ENCODE results near the gene RCN1. TPM values are rescaled to one million over a fixed set of nuclear protein-coding genes. Genes with fewer than 3 reads are reported as not detected.

RCN1 gene
- total and polyA plus RNA-seq, 2 of the 8 experiments (the other 6 are each of a cell fraction or from before 2014, with no cell fraction given), result 45.1 to 123 TPM

DNA sequence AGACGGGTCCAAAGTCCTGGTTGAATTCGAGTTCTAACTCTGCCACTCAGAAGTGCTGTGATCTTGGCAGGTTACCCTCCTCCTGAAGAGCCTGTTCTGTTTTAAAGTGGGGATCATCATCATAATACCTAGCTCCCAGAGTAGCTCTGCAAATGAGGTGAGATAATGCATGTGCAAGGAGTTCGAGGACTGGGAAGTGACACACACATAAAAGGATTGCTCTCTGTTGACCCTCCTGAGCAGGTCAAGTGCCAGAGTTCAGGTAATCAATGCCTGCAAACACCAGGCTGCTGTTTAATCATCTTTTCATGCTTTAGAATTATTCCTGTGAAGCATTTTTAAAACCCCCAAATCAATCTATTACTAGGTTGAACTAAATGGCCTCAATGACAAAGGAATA lies 19.9 kb downstream of the RCN1 start:
- Histone ChIP-seq H3K23me2 (ENCODE audit: low read depth, low read length) (no peaks in the 10 kb centered on the region), H3K18ac (ENCODE audit: extremely low read depth, low read length) (no peak overlapping the region), H3K23ac (ENCODE audit: insufficient read length) (no peak overlapping the region), H2AFZ (ENCODE audit: low read length) (no peak overlapping the region), H2BK15ac (ENCODE audit: low read length) (no peak overlapping the region), H3K4ac (replicated peaks; ENCODE audit: insufficient read length, low read depth, low read length) (no peak overlapping the region), H3K27ac (ENCODE audit: low read depth, low read length) (no peak overlapping the region), H3K9me3 (ENCODE audit: insufficient read depth in 2 of 2, low read depth in 1 of 2, low read length in 1 of 2) (no peaks in the 10 kb centered on the region), H2BK20ac (ENCODE audit: low read length) (no peak overlapping the region), H3K36me3 (ENCODE audit: control insufficient read depth in 2 of 4, insufficient read depth in 4 of 4, low read length in 3 of 4) (peaks cover 0 to under 1% (median under 1%) of the 10 kb centered on the region in 4 experiments; a peak in 3 of 8 replicates), H3K79me1 (ENCODE audit: low read depth, low read length) (no peaks in the 10 kb centered on the region), H3K4me2 (ENCODE audit: insufficient read depth in 1 of 2, low read depth in 2 of 2, low read length in 2 of 2) (no peak overlapping the region), H2BK5ac (ENCODE audit: low read depth, low read length) (no peak overlapping the region), H3K4me3 (ENCODE audit: extremely low read depth in 1 of 4, insufficient read depth in 2 of 4, low read depth in 3 of 4, low read length in 4 of 4) (no peak overlapping the region), H4K20me1 (replicated peaks in 1 of 2; ENCODE audit: control insufficient read depth in 1 of 2, insufficient read depth in 2 of 2, low read length in 2 of 2) (peaks cover 0 to 3% of the 10 kb centered on the region in 2 experiments), H2BK12ac (ENCODE audit: low read depth, low read length) (no peak overlapping the region), H3K9ac (replicated peaks in 1 of 4; ENCODE audit: extremely low read depth in 1 of 4, low read depth in 3 of 4, low read length in 3 of 4) (no peak overlapping the region), H2AK5ac (ENCODE audit: low read depth, low read length) (no peak overlapping the region), H2BK120ac (replicated peaks; ENCODE audit: low read depth, low read length) (no peak overlapping the region), H3K14ac (ENCODE audit: insufficient read length) (no peak overlapping the region), H3K4me1 (replicated peaks in 1 of 4; ENCODE audit: control insufficient read depth in 3 of 4, insufficient read depth in 4 of 4, low read length in 3 of 4) (peaks cover 0 to 4% (median 0%) of the 10 kb centered on the region in 4 experiments; a peak in 2 of 7 replicates), H4K8ac (ENCODE audit: extremely low read depth, insufficient read depth, low read length) (no peak overlapping the region), H3K27me3 (replicated peaks in 1 of 4; ENCODE audit: control insufficient read depth in 3 of 4, extremely low read depth in 1 of 4, insufficient read depth in 3 of 4, low read length in 3 of 4) (peaks cover 0 to 1% (median 0%) of the 10 kb centered on the region in 4 experiments; a peak in 1 of 7 replicates), H4K91ac (replicated peaks; ENCODE audit: insufficient read length, low read length) (no peak overlapping the region), H3K79me2 (ENCODE audit: control insufficient read depth in 1 of 2, insufficient read depth in 2 of 2, low read length in 2 of 2) (no peaks in the 10 kb centered on the region), H3K56ac (replicated peaks; ENCODE audit: insufficient read length, low read depth, low read length) (no peak overlapping the region), H4K5ac (ENCODE audit: insufficient read length, low read depth, low read length) (no peak overlapping the region)
- ChIA-PET POLR2A (ENCODE audit: partially characterized antibody) (no interaction called here), CTCF (ENCODE audit: partially characterized antibody) (interaction anchor here (1.5 kb wide), 1 partner anchor 39 kb away, joined by 3 read pairs; no protein-coding TSS in a partner anchor)
- 88% methylated on average over 3 of the region's 3 CpGs; no CpG with 5 or more reads in 1 of the 2 experiments for WGBS, 2 experiments (ENCODE audit: extremely low coverage in 1 of 2, insufficient coverage in 1 of 2, insufficient read length in 1 of 2, insufficient replicate concordance in 2 of 2, low coverage in 1 of 2, low lambda C conversion rate in 2 of 2, missing lambda C conversion rate in 1 of 2)
- no peak for DNase-seq (ENCODE audit: low read depth in 1 of 2, low spot score in 2 of 2)
- no peak for FAIRE-seq
- TF ChIP-seq NRF1 (IDR thresholded peaks at IDR 0.05; ENCODE audit: low read depth, low read length) (no peak), HDAC2 (IDR thresholded peaks at IDR 0.05; ENCODE audit: borderline replicate concordance in 1 of 2, low read depth in 2 of 2, low read length in 2 of 2) (no peak), SAP30 (IDR thresholded peaks at IDR 0.05; ENCODE audit: insufficient read depth, insufficient replicate concordance, low read length) (no peak), PHF8 (conservative IDR thresholded peaks at IDR 0.05; ENCODE audit: low read depth, low read length) (no peak), CBX8 (IDR thresholded peaks at IDR 0.05; ENCODE audit: borderline replicate concordance, low read depth, low read length) (no peak), ZNF274 (IDR thresholded peaks at IDR 0.05; ENCODE audit: borderline replicate concordance, extremely low read depth, low read length) (no peak), SUZ12 (IDR thresholded peaks at IDR 0.05; ENCODE audit: low read length) (no peak), BRCA1 (IDR thresholded peaks at IDR 0.05; ENCODE audit: low read depth, low read length) (no peak), KDM5A (IDR thresholded peaks at IDR 0.05; ENCODE audit: low read length) (no peak), YY1 (IDR thresholded peaks at IDR 0.05; ENCODE audit: low read depth, low read length) (no peak), SP1 (IDR thresholded peaks at IDR 0.05; ENCODE audit: low read depth, low read length) (no peak), RFX5 (IDR thresholded peaks at IDR 0.05; ENCODE audit: borderline replicate concordance, low read depth, low read length) (no peak)

Data from H1 (cell line).